H1 (cell line): ENCODE results near the gene FBLIM1. TPM values are rescaled to one million over a fixed set of nuclear protein-coding genes. Genes with fewer than 3 reads are reported as not detected.

Source experiments
- CHD1 ChIP-seq: IDR thresholded peaks from 2 replicates; pipeline ENCODE4 v1.6.1; 2012; ENCODE audit warnings: low read depth, low read length, improper control_type of control experiment
- KDM4A ChIP-seq: IDR thresholded peaks from one replicate; pipeline ENCODE4 v1.7.1; 2012; ENCODE audit warnings: low read depth, mild to moderate bottlenecking, moderate library complexity, low read length, inconsistent platforms; ENCODE audit not compliant: severe bottlenecking
- MAFK ChIP-seq: IDR thresholded peaks from 2 replicates; pipeline ENCODE4 v1.6.1; 2012; ENCODE audit warnings: low read depth, mild to moderate bottlenecking, improper control_type of control experiment, low read length
- PHF8 ChIP-seq: fragments of 200-600 bp; sonication (generic); conservative IDR thresholded peaks from 2 replicates; pipeline ENCODE4 v1.7.1; 2012; ENCODE audit warnings: low read depth, mild to moderate bottlenecking, inconsistent platforms, low read length, moderate library complexity
- RAD21 ChIP-seq, 2 experiments: IDR thresholded peaks in 1 of 2; conservative IDR thresholded peaks in 1 of 2; 2 replicates each; pipeline ENCODE4 v1.6.1; 2011; ENCODE audit warnings: low read depth in 2 of 2, low read length in 2 of 2, improper control_type of control experiment in 1 of 2, inconsistent platforms in 1 of 2, mild to moderate bottlenecking in 1 of 2, moderate library complexity in 1 of 2
- polyA plus RNA-seq, 7 experiments: library from polyadenylated mRNA; depleted of rRNA in 3 of 7; stranded (reverse) in 5 of 7; unstranded in 2 of 7; fragments of >200 nt in 5 of 7; fragments of 200-250 nt in 2 of 7; gene quantifications; 1 replicate in 5 of 7; 2 replicates in 1 of 7; 4 replicates in 1 of 7; pipeline versions ENCODE4 v1.2.1 to v1.2.3, GENCODE V29; 2011 to 2013; ENCODE audit warnings: missing spikeins in 2 of 7, mixed read lengths in 2 of 7
- total RNA-seq: library from RNA; stranded (reverse); fragmentation: NEBNext Ultra II Directional; extraction: Animal tissue kit (Norgen Biotek cat#: 25700); gene quantifications from 2 replicates; pipeline ENCODE4 v1.2.1, GENCODE V29; 2021
- TF ChIP-seq, protein P1 (sequence below): IDR thresholded peaks from 2 replicates; pipeline ENCODE4 v1.6.1; 2012; ENCODE audit warnings: inconsistent platforms

Gene FBLIM1
- total and polyA plus RNA-seq, 2 of the 8 experiments (the other 6 are each of a cell fraction or from before 2014, with no cell fraction given) = 66.6 to 66.7 TPM

DNA sequence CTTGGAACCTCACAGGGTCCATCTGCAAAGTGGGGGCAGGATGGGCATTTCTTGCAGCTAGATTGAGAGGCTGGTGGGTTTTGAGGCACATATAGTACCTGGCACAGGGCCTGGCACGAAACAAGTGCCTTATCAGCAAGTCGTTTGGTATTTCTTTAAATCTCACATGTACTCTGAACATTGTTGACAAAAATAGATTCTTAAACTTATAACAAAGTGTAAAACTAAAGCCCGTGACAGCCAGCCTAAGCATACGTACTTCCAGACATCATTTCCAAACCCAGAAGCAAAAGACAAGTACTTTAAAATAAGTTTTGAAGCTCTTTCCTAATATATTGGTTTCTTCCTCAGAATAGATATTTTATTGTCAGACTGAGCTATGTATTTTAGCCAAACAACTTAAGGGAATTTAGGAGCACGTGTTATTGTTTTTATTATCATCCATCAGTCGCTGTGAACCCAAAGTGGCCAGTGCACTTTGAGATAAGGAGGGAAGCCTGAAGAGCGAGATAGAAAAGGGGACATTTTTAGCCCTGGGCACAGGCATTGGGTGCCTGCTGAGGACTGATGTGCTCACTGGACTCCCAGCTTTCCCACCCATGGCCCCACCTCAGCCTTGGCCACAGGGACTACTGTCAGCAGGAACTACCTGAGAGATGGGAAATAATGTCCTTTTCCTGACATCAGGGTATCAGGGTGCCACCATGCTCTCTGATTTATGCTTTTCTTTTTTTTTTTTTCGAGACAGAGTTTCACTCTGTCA lies 3.0 kb downstream of the FBLIM1 start (continued):
- TF ChIP-seq KDM4A = no peak
- TF ChIP-seq CHD1 = no peak
- TF ChIP-seq, protein P1, sequence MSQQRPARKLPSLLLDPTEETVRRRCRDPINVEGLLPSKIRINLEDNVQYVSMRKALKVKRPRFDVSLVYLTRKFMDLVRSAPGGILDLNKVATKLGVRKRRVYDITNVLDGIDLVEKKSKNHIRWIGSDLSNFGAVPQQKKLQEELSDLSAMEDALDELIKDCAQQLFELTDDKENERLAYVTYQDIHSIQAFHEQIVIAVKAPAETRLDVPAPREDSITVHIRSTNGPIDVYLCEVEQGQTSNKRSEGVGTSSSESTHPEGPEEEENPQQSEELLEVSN = no peak
- no peak for TF ChIP-seq RAD21 (IDR thresholded peaks at IDR 0.05 in 1 of 2, conservative IDR thresholded peaks at IDR 0.05 in 1 of 2; ENCODE audit: low read depth in 2 of 2, low read length in 2 of 2)
- no peak for TF ChIP-seq PHF8
- no peak for TF ChIP-seq MAFK
